ENCODE measurements around the gene FLYWCH2. TPM values are rescaled to one million over a fixed set of nuclear protein-coding genes. Genes with fewer than 3 reads are reported as not detected.

The FLYWCH2 gene
- total and polyA plus RNA-seq, 2 of the 13 experiments (the other 11 are each of a cell fraction or from before 2014, with no cell fraction given) = 16.9 to 19.8 TPM

DNA sequence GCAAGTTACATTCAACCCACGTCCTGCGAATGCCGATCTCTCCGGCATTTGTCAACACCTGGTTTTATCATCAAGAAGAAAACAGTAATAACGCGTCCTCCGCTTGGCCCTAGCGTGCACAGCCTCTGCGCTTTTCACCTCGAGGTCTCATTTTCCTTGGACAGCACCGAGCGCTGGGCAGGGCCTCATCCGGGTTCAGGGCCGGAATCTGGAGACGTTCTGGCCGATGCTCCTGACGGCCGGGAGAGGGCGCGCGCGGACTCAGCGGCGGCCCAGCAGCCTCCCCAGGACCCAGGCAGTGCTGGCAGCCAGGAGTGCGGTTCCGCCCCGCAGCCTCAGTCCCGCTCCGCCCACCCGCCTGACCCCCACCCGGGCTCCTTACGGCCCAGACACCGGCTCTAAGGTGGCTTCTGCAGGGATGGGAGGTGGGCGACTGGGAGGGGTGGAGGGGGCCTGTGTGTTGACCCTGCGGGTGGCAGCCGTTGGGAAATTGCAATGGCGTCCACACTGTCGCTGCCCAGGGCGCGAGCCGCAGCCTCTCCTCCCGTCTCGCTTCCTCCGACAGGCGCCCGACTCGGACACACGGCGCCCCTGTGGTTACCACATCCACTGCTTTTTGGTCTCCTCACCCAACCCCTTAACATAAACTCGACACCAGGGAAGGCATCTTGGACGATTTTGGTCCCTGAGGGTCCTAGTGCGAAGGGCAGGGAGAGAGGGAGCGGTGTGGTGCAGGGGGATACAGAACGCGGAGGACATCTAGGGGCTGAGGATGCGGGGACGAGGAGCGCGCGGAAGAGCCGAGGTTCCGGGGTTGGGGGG lies 21.3 kb downstream of the FLYWCH2 start (continued):
- TF ChIP-seq ZNF331 (CRISPR knock-in tag; IDR thresholded peaks at IDR 0.05) (peak; percentile 71), JDP2 (CRISPR knock-in tag; IDR thresholded peaks at IDR 0.05; ENCODE audit: borderline replicate concordance) (no peak), ZFY (CRISPR knock-in tag; IDR thresholded peaks at IDR 0.05) (peak; percentile 89), XRCC5 (optimal IDR thresholded peaks at IDR 0.05; ENCODE audit: low read length) (peak; percentile 38), CAMTA2 (CRISPR knock-in tag; IDR thresholded peaks at IDR 0.05; ENCODE audit: borderline replicate concordance) (peak; percentile 70; the same call in 1 of the 2 replicates), ZNF781 (CRISPR knock-in tag; IDR thresholded peaks at IDR 0.05; ENCODE audit: borderline replicate concordance, not compliant biosample characterization) (peak; percentile 19), KLF12 (CRISPR knock-in tag; IDR thresholded peaks at IDR 0.05; ENCODE audit: borderline replicate concordance) (peak; percentile 41; the same call in 1 of the 2 replicates), U2AF1 (optimal IDR thresholded peaks at IDR 0.05; ENCODE audit: low read depth, low read length) (no peak), ATF7-NPFF (CRISPR knock-in tag; IDR thresholded peaks at IDR 0.05; ENCODE audit: low read depth) (peak; percentile 59; the same call in 1 of the 2 replicates), ZNF788 (CRISPR knock-in tag; IDR thresholded peaks at IDR 0.05; ENCODE audit: borderline replicate concordance) (no peak; the same call in 1 of the 2 replicates), CBX1 (IDR thresholded peaks at IDR 0.05; ENCODE audit: low read depth) (peak; percentile 48), LCORL (IDR thresholded peaks at IDR 0.05) (no peak), LCORL (CRISPR knock-in tag; IDR thresholded peaks at IDR 0.05) (0 out of 2 replicates have a peak, but pooled peaks have one; percentile 52), AKAP8 (CRISPR knock-in tag; IDR thresholded peaks at IDR 0.05) (peak; percentile 81; the same call in 1 of the 2 replicates), ZNF83 (CRISPR knock-in tag; IDR thresholded peaks at IDR 0.05; ENCODE audit: borderline replicate concordance) (peak; percentile 78; the same call in 1 of the 2 replicates), HMGA1 (CRISPR knock-in tag; conservative IDR thresholded peaks at IDR 0.05) (no peak), ZNF230 (CRISPR knock-in tag; IDR thresholded peaks at IDR 0.05) (no peak), ZNF264 (CRISPR knock-in tag; IDR thresholded peaks at IDR 0.05) (peak; percentile 78; the same call in 1 of the 2 replicates), CREM (IDR thresholded peaks at IDR 0.05) (no peak), CREM (CRISPR knock-in tag; IDR thresholded peaks at IDR 0.05) (no peak), POLR2G (IDR thresholded peaks at IDR 0.05; ENCODE audit: low read depth, low read length) (peak; percentile 53; the same call in 1 of the 2 replicates), ZNF790 (CRISPR knock-in tag; IDR thresholded peaks at IDR 0.05; ENCODE audit: borderline replicate concordance) (peak; percentile 44; the same call in 1 of the 2 replicates), SRY (CRISPR knock-in tag; IDR thresholded peaks at IDR 0.05) (0 out of 2 replicates have a peak, but pooled peaks have one; percentile 4), ZNF556 (CRISPR knock-in tag; IDR thresholded peaks at IDR 0.05; ENCODE audit: borderline replicate concordance) (peak; percentile 87; the same call in 1 of the 2 replicates), KDM5A (IDR thresholded peaks at IDR 0.05; ENCODE audit: borderline replicate concordance, low read length) (peak; percentile 60), ZFP36 (IDR thresholded peaks at IDR 0.05; ENCODE audit: borderline replicate concordance, low read depth, low read length, partially characterized antibody) (no peak), ZMYM3 (CRISPR knock-in tag; IDR thresholded peaks at IDR 0.05) (peak; percentile 60; the same call in 1 of the 2 replicates)
- TF ChIP-seq, protein P1, sequence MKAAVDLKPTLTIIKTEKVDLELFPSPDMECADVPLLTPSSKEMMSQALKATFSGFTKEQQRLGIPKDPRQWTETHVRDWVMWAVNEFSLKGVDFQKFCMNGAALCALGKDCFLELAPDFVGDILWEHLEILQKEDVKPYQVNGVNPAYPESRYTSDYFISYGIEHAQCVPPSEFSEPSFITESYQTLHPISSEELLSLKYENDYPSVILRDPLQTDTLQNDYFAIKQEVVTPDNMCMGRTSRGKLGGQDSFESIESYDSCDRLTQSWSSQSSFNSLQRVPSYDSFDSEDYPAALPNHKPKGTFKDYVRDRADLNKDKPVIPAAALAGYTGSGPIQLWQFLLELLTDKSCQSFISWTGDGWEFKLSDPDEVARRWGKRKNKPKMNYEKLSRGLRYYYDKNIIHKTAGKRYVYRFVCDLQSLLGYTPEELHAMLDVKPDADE (CRISPR knock-in tag; IDR thresholded peaks at IDR 0.05) = 0 out of 2 replicates have a peak, but pooled peaks have one; percentile 4
- TF ChIP-seq, protein P2, sequence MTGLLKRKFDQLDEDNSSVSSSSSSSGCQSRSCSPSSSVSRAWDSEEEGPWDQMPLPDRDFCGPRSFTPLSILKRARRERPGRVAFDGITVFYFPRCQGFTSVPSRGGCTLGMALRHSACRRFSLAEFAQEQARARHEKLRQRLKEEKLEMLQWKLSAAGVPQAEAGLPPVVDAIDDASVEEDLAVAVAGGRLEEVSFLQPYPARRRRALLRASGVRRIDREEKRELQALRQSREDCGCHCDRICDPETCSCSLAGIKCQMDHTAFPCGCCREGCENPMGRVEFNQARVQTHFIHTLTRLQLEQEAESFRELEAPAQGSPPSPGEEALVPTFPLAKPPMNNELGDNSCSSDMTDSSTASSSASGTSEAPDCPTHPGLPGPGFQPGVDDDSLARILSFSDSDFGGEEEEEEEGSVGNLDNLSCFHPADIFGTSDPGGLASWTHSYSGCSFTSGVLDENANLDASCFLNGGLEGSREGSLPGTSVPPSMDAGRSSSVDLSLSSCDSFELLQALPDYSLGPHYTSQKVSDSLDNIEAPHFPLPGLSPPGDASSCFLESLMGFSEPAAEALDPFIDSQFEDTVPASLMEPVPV (CRISPR knock-in tag; IDR thresholded peaks at IDR 0.05) = peak; percentile 76; the same call in 1 of the 2 replicates

All from HepG2 (cell line).